Measurements from ENCODE around the gene GNG8.

The GNG8 gene

GRCh38 chr19:46648060-46648960 lies 12.3 kb upstream of the GNG8 start:
- CTCF ChIA-PET: interaction anchor here (0.8 kb wide), 1 partner anchor 34 kb away, joined by 3 read pairs; no protein-coding TSS in a partner anchor
- POLR2A ChIA-PET (ENCODE audit: low non-redundant PET): no interaction called here

GRCh38 chr19:46646402-46646801 lies 10.4 kb upstream of the GNG8 start:
- no peak for TF ChIP-seq CTCF (conservative IDR thresholded peaks at IDR 0.05; ENCODE audit: low read depth)
- DNase-seq (ENCODE audit: low spot score): no peak
- ChIA-PET CTCF (no interaction called here), POLR2A (ENCODE audit: low non-redundant PET) (no interaction called here)
- no peak overlapping the region for H3K27ac ChIP-seq

More at GRCh38 chr19:46648060-46648960, 12.3 kb upstream of the GNG8 start:
- no peak for TF ChIP-seq CTCF (conservative IDR thresholded peaks at IDR 0.05; ENCODE audit: low read depth)
- DNase-seq (ENCODE audit: low spot score): no peak
- H3K27ac ChIP-seq: no peak overlapping the region

GRCh38 chr19:46644720-46645119 lies 8.7 kb upstream of the GNG8 start:
- CTCF ChIA-PET: interaction anchor here (0.7 kb wide), 1 partner anchor 346 kb away, joined by 7 read pairs; no protein-coding TSS in a partner anchor
- POLR2A ChIA-PET (ENCODE audit: low non-redundant PET): no interaction called here
- H3K27ac ChIP-seq: no peak overlapping the region
- DNase-seq (ENCODE audit: low spot score): no peak
- TF ChIP-seq CTCF (conservative IDR thresholded peaks at IDR 0.05; ENCODE audit: low read depth): no peak

GRCh38 chr19:46640656-46641055 lies 4.7 kb upstream of the GNG8 start:
- H3K27ac ChIP-seq: no peak overlapping the region
- CTCF ChIA-PET: no interaction called here
- no peak for DNase-seq (ENCODE audit: low spot score)
- no peak for TF ChIP-seq CTCF (conservative IDR thresholded peaks at IDR 0.05; ENCODE audit: low read depth)
- POLR2A ChIA-PET (ENCODE audit: low non-redundant PET): no interaction called here

GRCh38 chr19:46639358-46640182 lies 3.6 kb upstream of the GNG8 start:
- TF ChIP-seq CTCF (conservative IDR thresholded peaks at IDR 0.05; ENCODE audit: low read depth): no peak
- no peak for DNase-seq (ENCODE audit: low spot score)
- CTCF ChIA-PET: interaction anchor here (0.5 kb wide), 1 partner anchor 959 kb away, joined by 3 read pairs; no protein-coding TSS in a partner anchor
- POLR2A ChIA-PET (ENCODE audit: low non-redundant PET): no interaction called here
- H3K27ac ChIP-seq: peak overlapping the region; percentile 49; the same call in 1 of the 2 replicates

- ChIA-PET POLR2A (ENCODE audit: low non-redundant PET) (no interaction called here), CTCF (interaction anchor here (0.6 to 1.5 kb wide), 4 partner anchors 22 to 288 kb away, joined by 3 to 8 read pairs (median 5); partner anchors contain the start of gene DACT3)
- TF ChIP-seq CTCF (conservative IDR thresholded peaks at IDR 0.05; ENCODE audit: low read depth): no peak
- no peak for DNase-seq (ENCODE audit: low spot score)
- H3K27ac ChIP-seq: no peak overlapping the region
These were observed 1.2 kb upstream of the GNG8 start for GRCh38 chr19:46637224-46637623.

All from RWPE1 (cell line).